NK-92 treated with Interleukin-12 subunit alpha and Interleukin-12 subunit beta, amount 100 ng/mL, for 24 hours (cell line): ENCODE measurements around the gene CSMD2.

Experiments
- DNase-seq: peaks from one replicate; lab custom pipeline; 2025; lab: John Stamatoyannopoulos, UW

Gene CSMD2

GRCh38 chr1:33743221-33743998 is 421.6 kb downstream of the CSMD2 start:
- no peak for DNase-seq

DNA sequence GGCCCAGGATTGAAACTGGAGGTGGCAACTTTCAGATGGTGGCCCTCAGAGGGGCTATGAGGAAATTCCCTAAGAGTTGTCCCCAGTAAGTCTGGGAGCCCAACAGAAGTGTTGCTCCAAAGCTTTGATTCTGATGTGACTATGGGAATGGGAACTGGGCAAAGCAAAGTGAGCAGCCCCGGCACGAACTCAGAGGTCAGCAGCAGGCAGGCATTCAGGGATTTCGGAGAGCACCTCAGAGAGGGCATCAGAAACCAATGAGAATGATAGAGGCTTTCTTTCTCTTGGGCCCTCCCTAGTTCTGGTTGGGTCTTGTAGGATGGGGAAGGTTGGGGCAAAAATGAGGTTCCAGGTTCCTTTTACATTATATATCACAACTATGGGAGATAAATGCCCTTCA is 422.4 kb downstream of the CSMD2 start:
- DNase-seq = no peak

- DNase-seq = no peak
These were observed 423.3 kb downstream of the CSMD2 start for GRCh38 chr1:33741749-33742148.

- no peak for DNase-seq
These were observed 424.8 kb downstream of the CSMD2 start for GRCh38 chr1:33740040-33740744.

DNA sequence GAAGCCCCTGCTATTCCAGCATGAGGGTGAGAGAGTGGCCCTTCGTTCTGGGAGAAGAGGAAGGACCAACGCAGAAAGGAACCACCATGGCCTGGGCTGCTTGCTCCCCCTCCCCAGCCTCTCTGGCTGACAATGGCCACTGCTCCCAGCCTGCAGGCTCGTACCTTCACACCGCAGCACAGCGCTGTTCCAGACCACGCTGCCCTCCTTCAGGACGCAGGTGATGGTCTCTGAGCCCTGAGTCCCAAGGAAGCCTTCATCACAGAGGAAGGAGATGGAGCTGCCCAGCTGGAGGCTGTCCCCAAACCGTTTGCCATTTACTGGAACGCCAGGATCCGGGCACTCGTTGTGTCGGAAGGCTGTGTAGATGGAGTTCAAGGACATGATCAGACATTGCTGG is 426.1 kb downstream of the CSMD2 start:
- DNase-seq = no peak

DNA sequence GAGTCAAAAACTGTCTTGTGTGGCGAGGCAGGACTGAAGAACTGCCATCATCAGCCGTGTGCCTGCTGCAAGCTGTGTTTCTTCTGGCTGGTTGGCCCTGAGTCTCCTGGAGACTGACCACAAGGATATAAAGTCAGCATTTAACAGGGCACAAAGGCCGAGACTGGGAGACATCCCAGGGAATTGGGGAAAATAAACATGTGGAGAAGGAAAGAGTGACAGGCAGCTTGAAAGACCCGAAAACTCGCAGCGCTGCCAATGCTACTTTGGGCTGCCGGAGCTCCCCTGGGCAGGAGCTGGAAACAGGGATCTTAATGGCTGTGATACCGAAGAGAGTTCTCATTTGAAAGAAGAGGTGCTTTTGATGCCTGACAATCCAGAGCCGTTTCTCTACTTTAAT is 426.5 kb downstream of the CSMD2 start:
- DNase-seq = no peak

- DNase-seq = no peak
These were observed 428.5 kb downstream of the CSMD2 start for GRCh38 chr1:33736496-33736895.

DNA sequence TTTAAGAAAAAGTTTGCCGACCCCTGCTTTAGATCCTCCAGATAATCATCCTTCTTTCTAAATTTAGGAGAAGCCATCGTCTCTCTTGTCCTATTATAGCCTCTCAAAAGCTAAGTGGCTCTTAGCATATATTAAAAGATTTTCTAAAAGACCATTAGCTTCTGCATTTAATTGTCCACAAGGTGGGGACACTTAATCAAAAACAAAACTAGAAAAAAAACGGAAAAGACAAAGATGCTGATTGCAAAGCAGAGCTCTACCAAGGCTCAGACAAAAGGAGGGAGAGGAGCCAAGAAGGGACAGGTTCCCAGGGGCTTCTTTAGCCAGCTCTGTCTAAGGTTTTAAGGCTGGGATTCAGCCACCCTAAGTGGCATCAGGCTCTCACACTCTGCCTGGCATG is 429.4 kb downstream of the CSMD2 start:
- DNase-seq = no peak

DNA sequence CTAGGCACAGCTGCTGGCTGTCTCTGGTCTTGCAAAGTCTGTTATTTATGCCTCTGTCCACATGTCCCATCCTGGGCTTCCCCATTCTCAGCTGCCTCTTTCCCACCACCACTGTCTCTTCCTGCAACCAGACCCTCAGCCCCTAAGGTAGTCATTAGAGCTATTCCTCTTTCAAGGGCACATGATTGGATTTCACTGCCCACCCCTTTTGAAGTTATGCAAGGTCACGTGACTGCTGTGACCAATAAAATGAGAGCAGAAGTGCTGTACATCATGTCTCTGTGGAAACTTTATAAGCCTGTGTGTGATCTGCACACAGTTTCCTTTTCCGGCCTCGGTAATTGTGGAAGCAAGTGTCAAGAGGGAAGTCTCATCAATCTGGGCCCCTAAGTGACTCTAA is 437.7 kb downstream of the CSMD2 start:
- no peak for DNase-seq

GRCh38 chr1:33726274-33726804 is 438.7 kb downstream of the CSMD2 start:
- no peak for DNase-seq

DNA sequence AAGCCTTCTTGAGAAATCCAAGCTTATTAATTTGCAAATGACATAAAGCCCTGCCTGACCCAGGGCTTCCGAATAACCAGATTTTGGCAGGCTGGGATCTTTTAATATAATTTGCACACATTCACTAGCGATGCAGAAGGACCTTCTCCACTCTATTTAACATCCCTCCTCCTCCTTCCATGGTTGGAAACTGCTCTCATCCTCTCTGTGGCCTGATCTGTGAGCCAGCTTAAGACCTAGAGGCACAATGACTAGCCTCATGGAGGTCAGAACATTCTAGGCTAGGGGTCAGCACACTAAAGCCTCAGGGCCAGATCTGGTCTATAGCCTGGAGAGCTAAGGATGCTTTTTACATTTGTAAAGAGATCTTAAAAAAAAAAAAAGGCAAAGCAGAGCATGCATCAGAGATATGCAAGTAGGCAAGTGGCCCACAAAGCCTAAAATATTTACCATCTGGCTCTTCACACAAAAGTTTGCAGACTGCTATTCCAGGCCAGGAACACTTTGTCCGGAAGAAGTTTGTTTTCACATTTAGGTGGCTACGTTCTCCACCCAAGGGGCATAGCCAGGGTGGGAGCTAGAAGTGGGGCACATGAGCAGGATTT is 439.4 kb downstream of the CSMD2 start:
- no peak for DNase-seq

DNA sequence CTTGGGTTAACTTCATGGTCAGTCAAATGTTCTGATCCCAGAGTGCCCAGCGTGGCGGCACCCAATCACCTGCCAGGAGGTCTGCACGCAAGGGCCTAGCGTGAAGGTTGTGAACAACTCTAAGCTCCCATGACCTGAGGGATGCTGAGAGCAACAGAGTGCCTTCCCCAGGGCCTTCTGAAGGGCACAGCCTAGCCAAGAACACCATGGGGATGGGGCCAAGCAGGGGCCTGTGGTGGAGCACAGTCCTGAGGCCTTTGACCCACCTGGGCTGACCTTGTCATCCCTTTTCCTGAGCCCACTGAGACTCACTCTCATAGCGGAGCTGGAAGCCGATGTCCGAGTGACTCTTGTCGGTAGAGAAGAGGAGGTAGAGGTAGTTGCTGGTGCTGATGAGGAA is 440.0 kb downstream of the CSMD2 start:
- DNase-seq = no peak

DNA sequence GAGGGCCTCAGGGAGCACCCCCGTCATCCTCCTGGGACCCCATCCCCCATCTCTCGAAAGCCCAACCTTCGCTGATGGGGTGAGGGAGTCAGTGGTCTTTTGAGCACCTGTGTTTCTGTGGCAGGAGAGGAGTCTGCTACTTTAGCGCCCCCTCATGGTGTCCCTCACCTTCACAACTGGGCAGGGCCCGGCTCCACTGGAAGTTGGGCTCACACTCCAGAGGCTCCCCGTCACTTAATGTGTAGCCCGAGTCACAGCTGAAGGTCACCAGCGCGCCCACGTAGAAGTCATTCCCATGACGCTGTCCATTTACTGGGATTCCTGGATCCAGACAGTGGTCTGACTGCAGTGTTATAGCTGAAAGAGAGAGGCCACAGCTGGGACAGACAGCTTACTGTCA is 440.7 kb downstream of the CSMD2 start:
- no peak for DNase-seq

DNA sequence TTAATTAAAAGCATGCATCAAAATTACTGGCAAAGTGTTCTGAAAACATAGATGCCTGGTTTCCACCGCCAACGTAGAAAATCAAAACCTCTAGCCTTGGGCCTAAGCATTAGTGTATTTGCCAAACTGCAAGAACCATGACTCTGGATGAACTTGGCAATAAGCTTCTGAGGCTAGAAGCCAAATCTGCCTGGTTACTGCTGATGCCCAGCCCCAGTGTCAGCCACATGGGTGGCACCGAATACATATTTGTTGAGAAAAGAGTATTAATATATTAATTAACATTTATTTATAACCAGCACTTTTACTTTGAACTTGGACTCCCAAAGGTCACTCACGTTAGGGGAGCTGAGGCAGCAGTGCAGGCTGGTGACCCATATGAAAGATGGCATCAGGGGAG is 441.8 kb downstream of the CSMD2 start:
- DNase-seq = no peak

GRCh38 chr1:33721301-33721815 is 443.7 kb downstream of the CSMD2 start:
- no peak for DNase-seq

GRCh38 chr1:33719771-33720670 is 445.0 kb downstream of the CSMD2 start:
- no peak for DNase-seq

- DNase-seq = no peak
These were observed 445.7 kb downstream of the CSMD2 start for GRCh38 chr1:33719326-33719725.

GRCh38 chr1:33718186-33718585 is 446.8 kb downstream of the CSMD2 start:
- DNase-seq = no peak

DNA sequence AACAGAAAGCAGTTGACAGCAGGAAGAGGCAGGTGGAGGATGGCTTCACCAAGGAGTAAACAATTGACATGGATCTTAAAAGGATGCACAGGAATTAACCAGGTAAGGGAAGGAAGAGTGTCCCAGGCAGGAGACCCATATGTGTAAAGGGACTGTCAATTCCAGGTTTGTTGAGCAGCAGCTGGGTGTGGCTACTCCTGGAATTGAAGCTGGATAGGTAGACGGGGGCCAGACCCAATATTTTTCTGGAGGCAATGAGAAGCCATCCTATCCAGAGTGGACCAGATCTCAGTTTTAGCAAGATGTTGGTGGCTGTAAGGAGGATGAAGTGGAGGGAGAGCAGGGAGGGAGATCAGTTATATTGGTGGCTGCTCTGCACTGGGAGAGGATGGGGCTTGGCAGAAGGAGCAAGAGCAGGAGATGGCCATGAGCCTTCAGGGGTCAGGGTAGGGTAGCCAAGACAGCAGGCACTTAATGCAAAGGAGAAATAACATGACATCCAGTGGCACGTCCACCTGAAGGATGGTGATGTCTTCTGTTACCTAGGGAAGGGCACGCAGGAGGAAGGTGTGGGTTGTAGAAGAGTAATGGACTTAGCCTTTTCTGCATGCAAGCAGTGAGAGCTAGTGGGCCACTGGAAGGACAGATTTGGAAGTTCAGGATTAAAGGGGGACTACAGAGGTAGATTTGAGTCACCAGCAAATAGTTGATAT is 447.9 kb downstream of the CSMD2 start:
- no peak for DNase-seq

GRCh38 chr1:33715195-33715811 is 449.7 kb downstream of the CSMD2 start:
- DNase-seq = no peak

- DNase-seq = no peak
These were observed 450.6 kb downstream of the CSMD2 start for GRCh38 chr1:33714421-33714820.
